ENCODE data around the gene KRT9.

DNA sequence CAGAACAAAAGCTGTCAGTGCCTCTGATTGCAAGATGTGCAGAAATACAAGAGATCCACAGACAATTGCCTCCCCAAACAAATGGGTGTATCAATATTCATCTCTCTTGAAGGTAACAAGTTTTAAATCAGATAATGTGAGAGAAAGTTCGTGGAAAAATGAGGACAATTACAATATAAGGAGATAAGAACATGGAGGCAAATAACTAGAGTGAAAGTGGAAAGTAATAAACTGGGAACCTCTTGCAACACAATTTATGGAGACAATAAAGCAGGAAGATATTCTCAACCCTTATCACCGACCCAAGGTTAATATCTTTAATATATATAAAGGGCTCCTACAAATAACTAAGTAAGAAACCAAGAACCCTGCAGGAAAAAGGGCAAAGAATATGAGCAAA, 29.5 kb downstream of the KRT9 start:
- TF ChIP-seq, protein P1, sequence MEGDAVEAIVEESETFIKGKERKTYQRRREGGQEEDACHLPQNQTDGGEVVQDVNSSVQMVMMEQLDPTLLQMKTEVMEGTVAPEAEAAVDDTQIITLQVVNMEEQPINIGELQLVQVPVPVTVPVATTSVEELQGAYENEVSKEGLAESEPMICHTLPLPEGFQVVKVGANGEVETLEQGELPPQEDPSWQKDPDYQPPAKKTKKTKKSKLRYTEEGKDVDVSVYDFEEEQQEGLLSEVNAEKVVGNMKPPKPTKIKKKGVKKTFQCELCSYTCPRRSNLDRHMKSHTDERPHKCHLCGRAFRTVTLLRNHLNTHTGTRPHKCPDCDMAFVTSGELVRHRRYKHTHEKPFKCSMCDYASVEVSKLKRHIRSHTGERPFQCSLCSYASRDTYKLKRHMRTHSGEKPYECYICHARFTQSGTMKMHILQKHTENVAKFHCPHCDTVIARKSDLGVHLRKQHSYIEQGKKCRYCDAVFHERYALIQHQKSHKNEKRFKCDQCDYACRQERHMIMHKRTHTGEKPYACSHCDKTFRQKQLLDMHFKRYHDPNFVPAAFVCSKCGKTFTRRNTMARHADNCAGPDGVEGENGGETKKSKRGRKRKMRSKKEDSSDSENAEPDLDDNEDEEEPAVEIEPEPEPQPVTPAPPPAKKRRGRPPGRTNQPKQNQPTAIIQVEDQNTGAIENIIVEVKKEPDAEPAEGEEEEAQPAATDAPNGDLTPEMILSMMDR (conservative IDR thresholded peaks at IDR 0.05; ENCODE audit: low read depth, low read length) = no peak
- TF ChIP-seq EZH2 (IDR thresholded peaks at IDR 0.05; ENCODE audit: low read length, unreplicated experiment) = no peak
- no peak for TF ChIP-seq EZH2phosphoT487 (IDR thresholded peaks at IDR 0.05; ENCODE audit: borderline replicate concordance, low read length)
